Measurements from ENCODE around the gene GDI1.

GDI1 gene

DNA sequence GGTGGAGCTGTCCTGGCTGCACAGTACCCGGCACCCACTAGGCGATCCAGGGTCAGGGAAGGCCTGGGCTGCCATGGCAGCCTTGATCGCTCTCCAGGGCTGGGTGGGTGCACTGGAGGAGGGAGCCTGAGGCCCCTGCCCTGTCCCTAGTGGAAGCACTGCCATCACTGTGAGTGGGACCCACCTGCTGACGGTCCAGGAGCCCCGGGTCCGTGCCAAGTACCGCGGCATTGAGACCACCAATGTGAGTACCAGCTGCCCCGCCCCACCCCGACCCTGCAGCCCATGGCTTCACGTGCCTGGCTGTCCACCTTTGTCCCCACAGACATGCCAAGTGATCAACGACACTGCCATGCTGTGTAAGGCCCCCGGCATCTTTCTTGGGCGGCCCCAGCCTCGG is 30.0 kb downstream of the GDI1 start:
- no peak for DNase-seq (ENCODE audit: extremely low read depth, low read depth)

GRCh38 chrX:154467556-154467955 is 30.6 kb downstream of the GDI1 start:
- no peak for DNase-seq (ENCODE audit: extremely low read depth, low read depth)
- TF ChIP-seq, protein P1, sequence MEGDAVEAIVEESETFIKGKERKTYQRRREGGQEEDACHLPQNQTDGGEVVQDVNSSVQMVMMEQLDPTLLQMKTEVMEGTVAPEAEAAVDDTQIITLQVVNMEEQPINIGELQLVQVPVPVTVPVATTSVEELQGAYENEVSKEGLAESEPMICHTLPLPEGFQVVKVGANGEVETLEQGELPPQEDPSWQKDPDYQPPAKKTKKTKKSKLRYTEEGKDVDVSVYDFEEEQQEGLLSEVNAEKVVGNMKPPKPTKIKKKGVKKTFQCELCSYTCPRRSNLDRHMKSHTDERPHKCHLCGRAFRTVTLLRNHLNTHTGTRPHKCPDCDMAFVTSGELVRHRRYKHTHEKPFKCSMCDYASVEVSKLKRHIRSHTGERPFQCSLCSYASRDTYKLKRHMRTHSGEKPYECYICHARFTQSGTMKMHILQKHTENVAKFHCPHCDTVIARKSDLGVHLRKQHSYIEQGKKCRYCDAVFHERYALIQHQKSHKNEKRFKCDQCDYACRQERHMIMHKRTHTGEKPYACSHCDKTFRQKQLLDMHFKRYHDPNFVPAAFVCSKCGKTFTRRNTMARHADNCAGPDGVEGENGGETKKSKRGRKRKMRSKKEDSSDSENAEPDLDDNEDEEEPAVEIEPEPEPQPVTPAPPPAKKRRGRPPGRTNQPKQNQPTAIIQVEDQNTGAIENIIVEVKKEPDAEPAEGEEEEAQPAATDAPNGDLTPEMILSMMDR (IDR thresholded peaks at IDR 0.05; ENCODE audit: low read depth, low read length), result no peak

More for the DNA sequence above, 30.0 kb downstream of the GDI1 start:
- TF ChIP-seq, protein P1 (IDR thresholded peaks at IDR 0.05; ENCODE audit: low read depth, low read length), result no peak

DNA sequence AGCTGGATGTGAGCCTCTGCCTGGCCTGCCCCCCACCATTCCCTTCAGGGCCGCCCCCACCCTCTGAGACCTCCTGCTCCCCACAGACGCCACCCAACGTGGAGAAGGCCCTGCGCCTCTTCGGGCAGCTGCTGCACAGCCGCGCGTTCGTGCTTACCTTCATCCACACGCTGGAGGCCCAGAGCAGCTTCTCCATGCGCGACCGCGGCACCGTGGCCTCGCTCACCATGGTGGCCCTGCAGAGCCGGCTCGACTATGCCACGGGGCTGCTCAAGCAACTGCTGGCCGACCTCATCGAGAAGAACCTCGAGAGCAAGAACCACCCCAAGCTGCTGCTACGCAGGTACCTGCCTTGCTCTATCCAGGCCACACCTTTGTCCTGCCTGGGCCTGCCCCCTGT is 31.3 kb downstream of the GDI1 start:
- no peak for DNase-seq (ENCODE audit: extremely low read depth, low read depth)

GRCh38 chrX:154469114-154469513 is 32.2 kb downstream of the GDI1 start:
- TF ChIP-seq, protein P1 (IDR thresholded peaks at IDR 0.05; ENCODE audit: low read depth, low read length), result no peak
- no peak for DNase-seq (ENCODE audit: extremely low read depth, low read depth)

More for the DNA sequence above, 31.3 kb downstream of the GDI1 start:
- TF ChIP-seq, protein P1 (IDR thresholded peaks at IDR 0.05; ENCODE audit: low read depth, low read length), result no peak

GRCh38 chrX:154469880-154470279 is 32.9 kb downstream of the GDI1 start:
- TF ChIP-seq, protein P1 (IDR thresholded peaks at IDR 0.05; ENCODE audit: low read depth, low read length), result no peak
- DNase-seq (ENCODE audit: extremely low read depth, low read depth), result no peak

GRCh38 chrX:154470434-154470833 is 33.5 kb downstream of the GDI1 start:
- TF ChIP-seq, protein P1 (IDR thresholded peaks at IDR 0.05; ENCODE audit: low read depth, low read length), result no peak

GRCh38 chrX:154470914-154471568 is 34.1 kb downstream of the GDI1 start:
- no peak for DNase-seq (ENCODE audit: extremely low read depth, low read depth)
- TF ChIP-seq, protein P1 (IDR thresholded peaks at IDR 0.05; ENCODE audit: low read depth, low read length), result no peak

More at GRCh38 chrX:154470434-154470833, 33.5 kb downstream of the GDI1 start:
- no peak for DNase-seq (ENCODE audit: extremely low read depth, low read depth)

All from AG09319 (cell line).